Measurements from ENCODE around the gene TMPRSS9.
"Not testable (repeated sequence)": the region's sequence is repeated elsewhere in the genome, so short reads cannot be mapped to it uniquely, and the experiment has no call there.

- TF ChIP-seq FOXP1 (IDR thresholded peaks at IDR 0.05); FOXP1 (CRISPR knock-in tag; IDR thresholded peaks at IDR 0.05); FOXM1 (CRISPR knock-in tag; IDR thresholded peaks at IDR 0.05); ELF4 (CRISPR knock-in tag; IDR thresholded peaks at IDR 0.05; ENCODE audit: borderline replicate concordance); MAX (IDR thresholded peaks at IDR 0.05); SP2 (CRISPR knock-in tag; IDR thresholded peaks at IDR 0.05); CHD2 (IDR thresholded peaks at IDR 0.05; ENCODE audit: low read depth, low read length); PRDM15 (CRISPR knock-in tag; IDR thresholded peaks at IDR 0.05); ZFP82 (CRISPR knock-in tag; IDR thresholded peaks at IDR 0.05; ENCODE audit: borderline replicate concordance); XRCC5 (optimal IDR thresholded peaks at IDR 0.05; ENCODE audit: low read length); ZNF160 (CRISPR knock-in tag; IDR thresholded peaks at IDR 0.05); ZEB1 (IDR thresholded peaks at IDR 0.05; ENCODE audit: insufficient replicate concordance, low read depth); CBFB (CRISPR knock-in tag; IDR thresholded peaks at IDR 0.05); ZNF737 (CRISPR knock-in tag; IDR thresholded peaks at IDR 0.05; ENCODE audit: borderline replicate concordance); CTCF (CRISPR knock-in tag; IDR thresholded peaks at IDR 0.05): not testable (repeated sequence)
These were observed 103.6 kb downstream of the TMPRSS9 start for GRCh38 chr19:2463694-2464093.
